ENCODE data around the gene MERTK.

DNA sequence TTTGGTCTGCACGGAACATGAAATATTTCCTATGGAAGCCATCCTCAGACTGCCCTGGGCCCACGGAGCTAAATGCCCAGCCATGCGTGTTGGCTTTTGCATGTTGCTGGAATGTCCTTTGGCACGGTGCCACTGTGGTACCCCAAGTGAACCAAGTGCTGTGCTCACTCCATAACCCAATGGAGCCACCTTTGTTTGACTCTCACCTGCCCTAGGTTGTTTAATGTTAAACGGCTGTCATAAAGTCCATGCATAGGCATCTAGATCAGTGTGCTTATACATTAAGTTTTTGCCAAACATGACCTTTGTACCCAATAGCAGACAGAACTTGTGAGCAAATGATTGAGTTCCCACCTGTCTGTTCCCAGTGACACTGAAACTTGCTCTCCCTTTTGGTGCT is 96.7 kb downstream of the MERTK start:
- TF ChIP-seq CTCF (IDR thresholded peaks at IDR 0.05; ENCODE audit: low read depth, low read length, poor library complexity, severe bottlenecking): no peak
- no peak for TF ChIP-seq EZH2phosphoT487 (IDR thresholded peaks at IDR 0.05; ENCODE audit: borderline replicate concordance, low read length)

All from DOHH2 (cell line).